Uterus (tissue), 4 donors: ENCODE results near the gene C13orf46. TPM values are rescaled to one million over a fixed set of nuclear protein-coding genes. Genes with fewer than 3 reads are reported as not detected.

Experiments
- DNase-seq, 2 donors: peaks; one replicate each; pipeline ENCODE4 v3.0.0-alpha.2; 2019 to 2020
- H3K27ac ChIP-seq, 2 donors: fragments of 200-600 bp; sonication (generic); 1 replicate in 1 of 2; 2 replicates in 1 of 2; pipeline ENCODE4 v1.5.1; 2016 to 2018
- H3K27me3 ChIP-seq, 2 donors: fragments of 200-600 bp; sonication (generic); one replicate each; pipeline ENCODE4 v1.5.1; 2018 to 2019; ENCODE audit warnings: control low read depth in 1 of 2
- H3K36me3 ChIP-seq, 2 donors: fragments of 200-600 bp; sonication (generic); one replicate each; pipeline ENCODE4 v1.5.1; 2019; ENCODE audit warnings: control low read depth in 1 of 2
- H3K4me1 ChIP-seq, 2 donors: fragments of 200-600 bp; sonication (generic); one replicate each; pipeline ENCODE4 v1.5.1; 2018 to 2019; ENCODE audit warnings: control low read depth in 1 of 2
- H3K4me3 ChIP-seq, 2 donors: fragments of 200-600 bp; sonication (generic); 1 replicate in 1 of 2; 2 replicates in 1 of 2; pipeline ENCODE4 v1.5.1; 2018 to 2019; ENCODE audit warnings: mild to moderate bottlenecking in 1 of 2
- H3K9me3 ChIP-seq, 2 donors: fragments of 200-600 bp; sonication (generic); one replicate each; pipeline ENCODE4 v1.5.1; 2019; ENCODE audit warnings: control low read depth in 1 of 2
- POLR2A ChIP-seq, 2 donors: fragments of 450-650 bp; IDR thresholded peaks; one replicate each; pipeline ENCODE4 v1.6.1; 2016; ENCODE audit warnings: antibody characterized with exemption in 2 of 2, mild to moderate bottlenecking in 1 of 2, moderate library complexity in 1 of 2
- intact Hi-C: fragments of 100-400 bp; cut with DNase I; formaldehyde crosslinking; loops from one replicate; pipeline ENCODE4 v1.15.1; 2023; ENCODE audit warnings: low total_unique reads
- total RNA-seq, 4 donors: library from RNA; depleted of rRNA in 3 of 4; stranded (reverse); fragments of >200 nt in 3 of 4; gene quantifications; one replicate each; pipeline versions ENCODE4 v1.1.0 to v1.2.4, GENCODE V29; 2014 to 2023
- TF ChIP-seq, protein P1 (sequence below), 4 experiments: fragments of 200-600 bp in 2 of 4; fragments of 450-650 bp in 2 of 4; sonication (generic) in 2 of 4; IDR thresholded peaks; one replicate each; pipeline ENCODE4 v1.5.1; 2016 to 2019; ENCODE audit warnings: antibody characterized with exemption in 4 of 4, mild to moderate bottlenecking in 2 of 4, moderate library complexity in 1 of 4
- donor health status: DM: yes; HTN: yes; CAD: no.

Gene C13orf46
- total RNA-seq, 4 donors from 2014 or later: 0.07 to 1.7 TPM; not detected in 2

- Histone ChIP-seq H3K4me1 (no peaks in the 10 kb centered on the region), H3K27me3 (no peaks in the 10 kb centered on the region), H3K9me3 (no peaks in the 10 kb centered on the region), H3K36me3 (no peaks in the 10 kb centered on the region), H3K4me3 (no peak overlapping the region), H3K27ac (no peak overlapping the region)
- TF ChIP-seq, protein P1, sequence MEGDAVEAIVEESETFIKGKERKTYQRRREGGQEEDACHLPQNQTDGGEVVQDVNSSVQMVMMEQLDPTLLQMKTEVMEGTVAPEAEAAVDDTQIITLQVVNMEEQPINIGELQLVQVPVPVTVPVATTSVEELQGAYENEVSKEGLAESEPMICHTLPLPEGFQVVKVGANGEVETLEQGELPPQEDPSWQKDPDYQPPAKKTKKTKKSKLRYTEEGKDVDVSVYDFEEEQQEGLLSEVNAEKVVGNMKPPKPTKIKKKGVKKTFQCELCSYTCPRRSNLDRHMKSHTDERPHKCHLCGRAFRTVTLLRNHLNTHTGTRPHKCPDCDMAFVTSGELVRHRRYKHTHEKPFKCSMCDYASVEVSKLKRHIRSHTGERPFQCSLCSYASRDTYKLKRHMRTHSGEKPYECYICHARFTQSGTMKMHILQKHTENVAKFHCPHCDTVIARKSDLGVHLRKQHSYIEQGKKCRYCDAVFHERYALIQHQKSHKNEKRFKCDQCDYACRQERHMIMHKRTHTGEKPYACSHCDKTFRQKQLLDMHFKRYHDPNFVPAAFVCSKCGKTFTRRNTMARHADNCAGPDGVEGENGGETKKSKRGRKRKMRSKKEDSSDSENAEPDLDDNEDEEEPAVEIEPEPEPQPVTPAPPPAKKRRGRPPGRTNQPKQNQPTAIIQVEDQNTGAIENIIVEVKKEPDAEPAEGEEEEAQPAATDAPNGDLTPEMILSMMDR (IDR thresholded peaks at IDR 0.05): no peak
- TF ChIP-seq POLR2A (IDR thresholded peaks at IDR 0.05): no peak
- no peak for DNase-seq
- intact Hi-C loops: no loop called here
Observed at GRCh38 chr13:114010401-114011101, 36.7 kb upstream of the C13orf46 start.

- intact Hi-C loops: no loop called here
- Histone ChIP-seq H3K4me1 (no peaks in the 10 kb centered on the region), H3K9me3 (no peaks in the 10 kb centered on the region), H3K4me3 (no peak overlapping the region), H3K27me3 (no peaks in the 10 kb centered on the region), H3K27ac (no peak overlapping the region), H3K36me3 (no peaks in the 10 kb centered on the region)
- TF ChIP-seq POLR2A (IDR thresholded peaks at IDR 0.05): no peak
- TF ChIP-seq, protein P1 (IDR thresholded peaks at IDR 0.05): no peak
- no peak for DNase-seq
Observed at GRCh38 chr13:114009590-114010400, 35.9 kb upstream of the C13orf46 start.

DNA sequence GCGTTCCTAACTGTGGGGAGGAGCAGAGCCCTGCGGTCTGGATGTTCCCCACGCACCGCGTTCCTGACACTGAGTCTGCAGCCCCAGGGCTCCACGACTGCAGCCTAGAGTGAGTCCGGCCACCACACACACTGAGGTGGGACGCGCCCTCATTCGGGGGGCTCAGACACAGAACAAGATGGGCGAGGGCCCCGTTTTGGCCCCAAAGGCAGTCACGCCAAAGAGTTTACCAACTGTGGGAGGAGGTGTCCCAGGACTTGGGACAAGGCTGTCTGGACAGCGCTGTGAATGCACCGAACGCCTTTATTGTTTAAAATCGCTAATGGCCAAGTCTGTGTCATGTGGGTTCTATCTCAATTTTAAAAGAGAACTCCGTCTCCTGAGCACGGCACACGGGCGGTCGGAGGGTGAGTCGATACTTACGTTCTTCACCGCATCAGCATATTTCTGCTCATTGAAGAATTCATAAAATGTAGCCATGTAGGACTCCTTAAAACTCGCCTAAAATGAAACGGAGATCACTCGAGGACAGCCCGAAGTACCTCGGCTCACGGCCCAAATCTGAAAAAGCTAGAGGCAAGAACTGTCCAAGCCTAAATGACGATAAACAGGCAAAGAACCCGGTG, 35.2 kb upstream of the C13orf46 start:
- DNase-seq: no peak
- no peaks in the 10 kb centered on the region for H3K4me1 ChIP-seq
- no peak overlapping the region for H3K27ac ChIP-seq
- intact Hi-C loops: no loop called here
- no peaks in the 10 kb centered on the region for H3K36me3 ChIP-seq
- TF ChIP-seq POLR2A (IDR thresholded peaks at IDR 0.05): no peak
- TF ChIP-seq, protein P1 (IDR thresholded peaks at IDR 0.05): no peak
- H3K27me3 ChIP-seq: no peaks in the 10 kb centered on the region
- no peaks in the 10 kb centered on the region for H3K9me3 ChIP-seq
- no peak overlapping the region for H3K4me3 ChIP-seq

- H3K27ac ChIP-seq: no peak overlapping the region
- H3K4me1 ChIP-seq: no peaks in the 10 kb centered on the region
- TF ChIP-seq, protein P1 (IDR thresholded peaks at IDR 0.05): no peak
- TF ChIP-seq POLR2A (IDR thresholded peaks at IDR 0.05): no peak
- no peaks in the 10 kb centered on the region for H3K9me3 ChIP-seq
- no peaks in the 10 kb centered on the region for H3K27me3 ChIP-seq
- DNase-seq: peak in 1 of 2 donors; percentile 4
- intact Hi-C loops: no loop called here
- no peak overlapping the region for H3K4me3 ChIP-seq
- H3K36me3 ChIP-seq: no peaks in the 10 kb centered on the region
Observed at GRCh38 chr13:114007566-114007965, 33.7 kb upstream of the C13orf46 start.
